Loucy (cell line): ENCODE data around the gene MPHOSPH6.

Experiments used
- H2AFZ ChIP-seq: fragments of 200-600 bp; sonication (generic); 2 replicates; pipeline ENCODE4 v1.6.0; 2016; ENCODE audit warnings: antibody characterized with exemption, mild to moderate bottlenecking, low read length, moderate library complexity
- H3F3A ChIP-seq: fragments of 200-600 bp; 2 replicates; pipeline ENCODE4 v1.6.0; 2016; ENCODE audit warnings: antibody characterized with exemption, low read depth, mild to moderate bottlenecking
- H3K27me3 ChIP-seq: fragments of 200-600 bp; sonication (generic); 2 replicates; pipeline ENCODE4 v1.6.1; 2014; ENCODE audit warnings: low read length, mild to moderate bottlenecking; ENCODE audit not compliant: insufficient read depth, poor library complexity, severe bottlenecking
- H3K36me3 ChIP-seq: fragments of 200-600 bp; sonication (generic); 2 replicates; pipeline ENCODE4 v1.6.1; 2016; ENCODE audit warnings: low read length; ENCODE audit not compliant: insufficient read depth
- H3K4me1 ChIP-seq: fragments of 200-600 bp; sonication (generic); 2 replicates; pipeline ENCODE4 v1.5.1; 2014; ENCODE audit warnings: low read length, mild to moderate bottlenecking; ENCODE audit not compliant: insufficient read depth, poor library complexity, severe bottlenecking
- H3K4me2 ChIP-seq: fragments of 200-600 bp; sonication (generic); 2 replicates; pipeline ENCODE4 v1.6.0; 2014; ENCODE audit warnings: antibody characterized with exemption, low read length, low read depth, mild to moderate bottlenecking; ENCODE audit not compliant: poor library complexity, severe bottlenecking
- H3K4me3 ChIP-seq: fragments of 200-600 bp; sonication (generic); 2 replicates; pipeline ENCODE4 v1.5.1; 2014; ENCODE audit warnings: low read length, mild to moderate bottlenecking, mixed read lengths; ENCODE audit not compliant: poor library complexity, severe bottlenecking
- H3K79me2 ChIP-seq: fragments of 200-600 bp; sonication (generic); 2 replicates; pipeline ENCODE4 v1.6.1; 2014; ENCODE audit warnings: low read length; ENCODE audit not compliant: insufficient read depth
- H3K9ac ChIP-seq: fragments of 200-600 bp; sonication (generic); 2 replicates; pipeline ENCODE4 v1.6.0; 2014; ENCODE audit warnings: mild to moderate bottlenecking, low read depth, low read length, moderate library complexity; ENCODE audit not compliant: poor library complexity, severe bottlenecking
- H3K9me2 ChIP-seq: fragments of 200-600 bp; sonication (generic); replicated peaks from 2 replicates; pipeline ENCODE4 v1.6.1; 2016; ENCODE audit warnings: low read depth, low read length, mixed read lengths
- H3K9me3 ChIP-seq: fragments of 200-600 bp; sonication (generic); 2 replicates; pipeline ENCODE4 v1.6.1; 2014; ENCODE audit warnings: mild to moderate bottlenecking, antibody characterized with exemption, low read length, low read depth; ENCODE audit not compliant: insufficient read depth
- H4K20me1 ChIP-seq: fragments of 200-600 bp; sonication (generic); 2 replicates; pipeline ENCODE4 v1.6.0; 2014; ENCODE audit warnings: antibody characterized with exemption, low read length, mild to moderate bottlenecking; ENCODE audit not compliant: insufficient read depth, poor library complexity, severe bottlenecking
- EZH2phosphoT487 ChIP-seq: fragments of 200-600 bp; IDR thresholded peaks from 2 replicates; pipeline ENCODE4 v1.6.1; 2018; ENCODE audit warnings: antibody characterized with exemption, mild to moderate bottlenecking, moderate library complexity, borderline replicate concordance
- TF ChIP-seq, protein P1 (sequence below): fragments of 200-600 bp; sonication (generic); conservative IDR thresholded peaks from 2 replicates; pipeline ENCODE4 v1.5.1; 2014; ENCODE audit warnings: mild to moderate bottlenecking, antibody characterized with exemption, low read length

The MPHOSPH6 gene

GRCh38 chr16:82108774-82109173 lies 61.2 kb downstream of the MPHOSPH6 start:
- Histone ChIP-seq H3K36me3 (no peaks in the 10 kb centered on the region), H3K27me3 (no peaks in the 10 kb centered on the region), H2AFZ (no peak overlapping the region), H3K4me3 (no peak overlapping the region), H3K4me2 (no peak overlapping the region), H3K9me3 (no peaks in the 10 kb centered on the region), H3K9ac (no peak overlapping the region), H3F3A (no peaks in the 10 kb centered on the region), H3K79me2 (no peaks in the 10 kb centered on the region), H3K9me2 (no peaks in the 10 kb centered on the region), H4K20me1 (no peaks in the 10 kb centered on the region), H3K4me1 (peaks cover 4% of the 10 kb centered on the region)
- TF ChIP-seq, protein P1, sequence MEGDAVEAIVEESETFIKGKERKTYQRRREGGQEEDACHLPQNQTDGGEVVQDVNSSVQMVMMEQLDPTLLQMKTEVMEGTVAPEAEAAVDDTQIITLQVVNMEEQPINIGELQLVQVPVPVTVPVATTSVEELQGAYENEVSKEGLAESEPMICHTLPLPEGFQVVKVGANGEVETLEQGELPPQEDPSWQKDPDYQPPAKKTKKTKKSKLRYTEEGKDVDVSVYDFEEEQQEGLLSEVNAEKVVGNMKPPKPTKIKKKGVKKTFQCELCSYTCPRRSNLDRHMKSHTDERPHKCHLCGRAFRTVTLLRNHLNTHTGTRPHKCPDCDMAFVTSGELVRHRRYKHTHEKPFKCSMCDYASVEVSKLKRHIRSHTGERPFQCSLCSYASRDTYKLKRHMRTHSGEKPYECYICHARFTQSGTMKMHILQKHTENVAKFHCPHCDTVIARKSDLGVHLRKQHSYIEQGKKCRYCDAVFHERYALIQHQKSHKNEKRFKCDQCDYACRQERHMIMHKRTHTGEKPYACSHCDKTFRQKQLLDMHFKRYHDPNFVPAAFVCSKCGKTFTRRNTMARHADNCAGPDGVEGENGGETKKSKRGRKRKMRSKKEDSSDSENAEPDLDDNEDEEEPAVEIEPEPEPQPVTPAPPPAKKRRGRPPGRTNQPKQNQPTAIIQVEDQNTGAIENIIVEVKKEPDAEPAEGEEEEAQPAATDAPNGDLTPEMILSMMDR = no peak
- TF ChIP-seq EZH2phosphoT487 = no peak

DNA sequence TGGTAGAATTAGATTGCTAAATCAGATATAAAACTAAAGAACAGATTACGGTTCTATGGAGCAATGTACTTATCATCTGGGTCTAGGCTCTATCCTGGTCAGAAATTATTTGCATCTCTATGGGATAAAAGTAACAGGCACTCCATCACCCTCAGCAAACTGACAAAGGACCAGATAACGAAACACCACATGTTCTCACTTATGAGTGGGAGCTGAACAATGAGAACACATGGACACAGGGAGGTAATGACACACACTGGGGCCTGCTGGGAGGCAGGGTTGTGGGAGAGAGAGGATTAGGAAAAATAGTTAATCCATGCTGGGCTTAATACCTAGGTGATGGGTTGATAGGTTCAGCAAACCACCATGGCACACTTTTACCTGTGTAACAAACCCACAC lies 61.9 kb downstream of the MPHOSPH6 start:
- Histone ChIP-seq H3K9ac (no peak overlapping the region), H3K4me1 (peaks cover 4% of the 10 kb centered on the region), H3K9me2 (no peaks in the 10 kb centered on the region), H3K36me3 (no peaks in the 10 kb centered on the region), H3F3A (no peaks in the 10 kb centered on the region), H3K79me2 (no peaks in the 10 kb centered on the region), H2AFZ (no peak overlapping the region), H4K20me1 (no peaks in the 10 kb centered on the region), H3K27me3 (no peaks in the 10 kb centered on the region), H3K4me3 (no peak overlapping the region), H3K4me2 (no peak overlapping the region), H3K9me3 (no peaks in the 10 kb centered on the region)
- no peak for TF ChIP-seq EZH2phosphoT487
- TF ChIP-seq, protein P1 = no peak

- Histone ChIP-seq H3K9ac (no peak overlapping the region), H3K27me3 (no peaks in the 10 kb centered on the region), H3K4me3 (no peak overlapping the region)
These were observed 64.9 kb downstream of the MPHOSPH6 start for GRCh38 chr16:82105107-82105506.

More at GRCh38 chr16:82105107-82105506, 64.9 kb downstream of the MPHOSPH6 start:
- Histone ChIP-seq H3K4me2 (no peak overlapping the region), H4K20me1 (no peaks in the 10 kb centered on the region), H3K4me1 (peaks cover 4% of the 10 kb centered on the region), H3K9me2 (no peaks in the 10 kb centered on the region), H3F3A (no peaks in the 10 kb centered on the region), H3K9me3 (no peaks in the 10 kb centered on the region), H3K79me2 (no peaks in the 10 kb centered on the region), H2AFZ (no peak overlapping the region), H3K36me3 (no peaks in the 10 kb centered on the region)
- TF ChIP-seq EZH2phosphoT487 = no peak
- TF ChIP-seq, protein P1 = no peak
